HepG2 (cell line): ENCODE data around the gene GABRR3. TPM values are rescaled to one million over a fixed set of nuclear protein-coding genes. Genes with fewer than 3 reads are reported as not detected.
A peak's percentile ranks its signal among the peaks of the same experiment; 100 is the strongest.

Experiments
- ATF4 ChIP-seq, 2 experiments: fragments of 450-650 bp in 1 of 2; sonication (generic) in 1 of 2; formaldehyde crosslinking; IDR thresholded peaks; 2 replicates each; pipeline versions ENCODE4 v1.5.0 to v1.8.0; 2020 to 2022; ENCODE audit warnings: mild to moderate bottlenecking in 1 of 2, missing genetic modification reagents in 1 of 2
- BCL3 ChIP-seq: sonication (generic); formaldehyde crosslinking; IDR thresholded peaks from 2 replicates; pipeline ENCODE4 v1.5.1; 2020; ENCODE audit warnings: mild to moderate bottlenecking, missing genetic modification reagents, moderate library complexity
- FLYWCH1 ChIP-seq: sonication (generic); formaldehyde crosslinking; IDR thresholded peaks from 2 replicates; pipeline ENCODE4 v1.8.1; 2023; ENCODE audit warnings: mild to moderate bottlenecking, missing genetic modification reagents
- FOXA3 ChIP-seq: IDR thresholded peaks from 2 replicates; pipeline ENCODE4 v1.6.1; 2016; ENCODE audit warnings: missing genetic modification reagents, missing compliant biosample characterization
- FOXP1 ChIP-seq, 2 experiments: fragments of 450-650 bp in 1 of 2; IDR thresholded peaks; 2 replicates each; pipeline ENCODE4 v1.6.1; 2017 to 2018; ENCODE audit warnings: antibody characterized with exemption in 1 of 2
- KDM5B ChIP-seq: sonication (generic); formaldehyde crosslinking; IDR thresholded peaks from 2 replicates; pipeline ENCODE4 v1.4.0; 2020; ENCODE audit warnings: missing genetic modification reagents, mild to moderate bottlenecking, borderline replicate concordance
- MTF1 ChIP-seq: sonication (generic); formaldehyde crosslinking; IDR thresholded peaks from 2 replicates; pipeline ENCODE4 v1.5.0; 2020; ENCODE audit warnings: missing genetic modification reagents
- PCBP2 ChIP-seq: fragments of 200-400 bp; formaldehyde crosslinking; optimal IDR thresholded peaks from 2 replicates; pipeline ENCODE3; 2018; ENCODE audit warnings: low read length, low read depth; ENCODE audit not compliant: poor library complexity, severe bottlenecking
- ZBTB26 ChIP-seq: IDR thresholded peaks from 2 replicates; pipeline ENCODE4 v1.6.1; 2016; ENCODE audit warnings: missing compliant biosample characterization, missing genetic modification reagents, borderline replicate concordance
- ZNF180 ChIP-seq: sonication (generic); formaldehyde crosslinking; IDR thresholded peaks from 2 replicates; pipeline ENCODE4 v1.4.0; 2020; ENCODE audit warnings: low read depth, missing genetic modification reagents, borderline replicate concordance
- ZNF383 ChIP-seq: sonication (generic); formaldehyde crosslinking; IDR thresholded peaks from 2 replicates; pipeline ENCODE4 v1.4.0; 2020; ENCODE audit warnings: missing genetic modification reagents, mild to moderate bottlenecking, borderline replicate concordance
- ZNF441 ChIP-seq: sonication (generic); formaldehyde crosslinking; IDR thresholded peaks from 2 replicates; pipeline ENCODE4 v1.7.0; 2021; ENCODE audit warnings: missing genetic modification reagents, borderline replicate concordance
- ZNF451 ChIP-seq: sonication (generic); formaldehyde crosslinking; IDR thresholded peaks from 2 replicates; pipeline ENCODE4 v1.5.0; 2020; ENCODE audit warnings: mild to moderate bottlenecking, missing genetic modification reagents
- ZNF570 ChIP-seq: sonication (generic); formaldehyde crosslinking; IDR thresholded peaks from 2 replicates; pipeline ENCODE4 v1.4.0; 2020; ENCODE audit warnings: mild to moderate bottlenecking, missing genetic modification reagents, borderline replicate concordance
- ZNF598 ChIP-seq: sonication (generic); formaldehyde crosslinking; IDR thresholded peaks from 2 replicates; pipeline ENCODE4 v1.5.1; 2020; ENCODE audit warnings: mild to moderate bottlenecking, missing genetic modification reagents, borderline replicate concordance
- ZNF616 ChIP-seq: sonication (generic); formaldehyde crosslinking; IDR thresholded peaks from 2 replicates; pipeline ENCODE4 v1.5.0; 2020; ENCODE audit warnings: low read depth, mild to moderate bottlenecking, missing genetic modification reagents
- ZNF646 ChIP-seq: sonication (generic); formaldehyde crosslinking; IDR thresholded peaks from 2 replicates; pipeline ENCODE4 v1.9.0; 2021; ENCODE audit warnings: mild to moderate bottlenecking, missing genetic modification reagents
- ZSCAN31 ChIP-seq: sonication (generic); formaldehyde crosslinking; IDR thresholded peaks from 2 replicates; pipeline ENCODE4 v1.5.0; 2020; ENCODE audit warnings: low read depth, mild to moderate bottlenecking, missing genetic modification reagents
- polyA plus RNA-seq, 8 experiments: library from polyadenylated mRNA; depleted of rRNA in 3 of 8; stranded (reverse) in 7 of 8; unstranded in 1 of 8; fragments of >200 nt; fragmentation: Illumina TruSeq in 4 of 8; extraction: Trizol in 4 of 8; gene quantifications; 2 replicates each; pipeline versions ENCODE4 v1.2.1 to v1.2.3, GENCODE V29; 2011 to 2016; ENCODE audit warnings: low read depth in 4 of 8, missing spikeins in 1 of 8, mixed read lengths in 1 of 8; ENCODE audit not compliant: insufficient read depth in 1 of 8
- total RNA-seq, 5 experiments: library from RNA; depleted of rRNA; stranded (reverse); fragments of >200 nt; fragmentation: Illumina TruSeq; extraction: Trizol; gene quantifications; 2 replicates each; pipeline ENCODE4 v1.2.3, GENCODE V29; 2016; ENCODE audit warnings: low read depth in 1 of 5

The GABRR3 gene
- total and polyA plus RNA-seq, 2 of the 13 experiments (the other 11 are each of a cell fraction or from before 2014, with no cell fraction given): 0.42 to 0.83 TPM

- no peak for TF ChIP-seq BCL3 (CRISPR knock-in tag)
- TF ChIP-seq ATF4 (CRISPR knock-in tag; IDR thresholded peaks at IDR 0.05): peak in 1 of 2 experiments; percentile 81; a peak in 2 of 4 replicates
- no peak for TF ChIP-seq MTF1 (CRISPR knock-in tag)
- no peak for TF ChIP-seq ZNF646 (CRISPR knock-in tag)
- TF ChIP-seq FOXA3 (CRISPR knock-in tag): peak; percentile 26
- 0 out of 2 replicates have a peak, but pooled peaks have one; percentile 16 for TF ChIP-seq ZNF441 (CRISPR knock-in tag)
- no peak; the same call in 1 of the 2 replicates for TF ChIP-seq ZNF598 (CRISPR knock-in tag)
- peak; percentile 92 for TF ChIP-seq ZSCAN31 (CRISPR knock-in tag)
- no peak; the same call in 1 of the 2 replicates for TF ChIP-seq ZBTB26 (CRISPR knock-in tag)
- no peak for TF ChIP-seq FLYWCH1 (CRISPR knock-in tag)
- no peak for TF ChIP-seq FOXP1 (IDR thresholded peaks at IDR 0.05)
- TF ChIP-seq FOXP1 (CRISPR knock-in tag; IDR thresholded peaks at IDR 0.05): no peak
- no peak for TF ChIP-seq PCBP2
- TF ChIP-seq ZNF383: no peak
- TF ChIP-seq KDM5B: peak; percentile 81; the same call in 1 of the 2 replicates
- no peak for TF ChIP-seq ZNF570 (CRISPR knock-in tag)
- peak; percentile 55; the same call in 1 of the 2 replicates for TF ChIP-seq ZNF616 (CRISPR knock-in tag)
- no peak for TF ChIP-seq ZNF180 (CRISPR knock-in tag)
- TF ChIP-seq ZNF451 (CRISPR knock-in tag): no peak
Observed at GRCh38 chr3:97971679-97972567, 63.2 kb downstream of the GABRR3 start, which contains the start of gene RIOX2 (continued).
